ENCODE results near the gene P2RX1. TPM values are rescaled to one million over a fixed set of nuclear protein-coding genes. Genes with fewer than 3 reads are reported as not detected.

The P2RX1 gene
- total and polyA plus RNA-seq, 5 donors from 2014 or later, result 2.3 TPM; not detected in 4

- DNase-seq (no peak), ATAC-seq (ENCODE audit: low read depth in 2 of 2) (no peak)
- Mint-ChIP-seq H3K27ac (peak overlapping the region in 1 of 3 donors; percentile 80), H3K9me3 (no peaks in the 10 kb centered on the region), H3K27me3 (no peaks in the 10 kb centered on the region), H3K4me3 (no peak overlapping the region), H3K36me3 (peaks cover 13% of the 10 kb centered on the region), H3K4me1 (peaks cover 13 to 53% (median 17%) of the 10 kb centered on the region in 4 donors)
- H3K27me3 ChIP-seq (ENCODE audit: control insufficient read depth, insufficient read depth, low read length), result no peaks in the 10 kb centered on the region
- H3K36me3 ChIP-seq (ENCODE audit: control insufficient read depth, insufficient read depth, low read length), result peaks cover 50% of the 10 kb centered on the region
- H3K4me3 ChIP-seq (ENCODE audit: low read depth, low read length), result no peak overlapping the region
- H3K27ac ChIP-seq (ENCODE audit: insufficient read depth, low read length, poor library complexity, severe bottlenecking), result no peak overlapping the region
- H3K4me1 ChIP-seq (ENCODE audit: control insufficient read depth, insufficient read depth, low read length, poor library complexity, severe bottlenecking), result peaks cover 25% of the 10 kb centered on the region
- no peaks in the 10 kb centered on the region for H3K9me3 ChIP-seq (ENCODE audit: control insufficient read depth in 2 of 2, low read length in 2 of 2)
These were observed 39.4 kb upstream of the P2RX1 start for GRCh38 chr17:3955673-3955988.

- ATAC-seq (ENCODE audit: low read depth in 2 of 2) (no peak), DNase-seq (no peak)
- Mint-ChIP-seq H3K27me3 (no peaks in the 10 kb centered on the region), H3K4me1 (peaks cover 8 to 48% (median 13%) of the 10 kb centered on the region in 4 donors), H3K27ac (peak overlapping the region in 2 of 3 donors; percentile 20 to 46), H3K36me3 (peaks cover 9% of the 10 kb centered on the region), H3K4me3 (no peak overlapping the region), H3K9me3 (no peaks in the 10 kb centered on the region)
- no peaks in the 10 kb centered on the region for H3K9me3 ChIP-seq (ENCODE audit: control insufficient read depth in 2 of 2, low read length in 2 of 2)
- H3K4me1 ChIP-seq (ENCODE audit: control insufficient read depth, insufficient read depth, low read length, poor library complexity, severe bottlenecking), result peaks cover 20% of the 10 kb centered on the region
- peaks cover 54% of the 10 kb centered on the region for H3K36me3 ChIP-seq (ENCODE audit: control insufficient read depth, insufficient read depth, low read length)
- no peaks in the 10 kb centered on the region for H3K27me3 ChIP-seq (ENCODE audit: control insufficient read depth, insufficient read depth, low read length)
- H3K4me3 ChIP-seq (ENCODE audit: low read depth, low read length), result no peak overlapping the region
- no peak overlapping the region for H3K27ac ChIP-seq (ENCODE audit: insufficient read depth, low read length, poor library complexity, severe bottlenecking)
These were observed 38.9 kb upstream of the P2RX1 start for GRCh38 chr17:3954976-3955672.

GRCh38 chr17:3954086-3954485 is 37.8 kb upstream of the P2RX1 start:
- no peaks in the 10 kb centered on the region for H3K9me3 Mint-ChIP-seq
- Histone ChIP-seq H3K36me3 (ENCODE audit: control insufficient read depth, insufficient read depth, low read length) (peaks cover 59% of the 10 kb centered on the region), H3K4me3 (ENCODE audit: low read depth, low read length) (no peak overlapping the region), H3K4me1 (ENCODE audit: control insufficient read depth, insufficient read depth, low read length, poor library complexity, severe bottlenecking) (peaks cover 10% of the 10 kb centered on the region), H3K27ac (ENCODE audit: insufficient read depth, low read length, poor library complexity, severe bottlenecking) (no peak overlapping the region), H3K9me3 (ENCODE audit: control insufficient read depth in 2 of 2, low read length in 2 of 2) (no peaks in the 10 kb centered on the region), H3K27me3 (ENCODE audit: control insufficient read depth, insufficient read depth, low read length) (no peaks in the 10 kb centered on the region)
- peaks cover 8 to 38% (median 11%) of the 10 kb centered on the region in 4 donors for H3K4me1 Mint-ChIP-seq
- H3K27me3 Mint-ChIP-seq, result no peaks in the 10 kb centered on the region
- H3K27ac Mint-ChIP-seq, result peak overlapping the region in 1 of 3 donors; percentile 9
- ATAC-seq (ENCODE audit: low read depth in 2 of 2) (no peak), DNase-seq (no peak)
- peaks cover 14% of the 10 kb centered on the region for H3K36me3 Mint-ChIP-seq
- H3K4me3 Mint-ChIP-seq, result no peak overlapping the region

GRCh38 chr17:3953542-3953941 is 37.3 kb upstream of the P2RX1 start:
- ATAC-seq (ENCODE audit: low read depth in 2 of 2), result no peak

GRCh38 chr17:3952186-3952585 is 35.9 kb upstream of the P2RX1 start:
- H3K4me1 Mint-ChIP-seq, result peaks cover 4 to 23% (median 6%) of the 10 kb centered on the region in 4 donors
- Histone ChIP-seq H3K9me3 (ENCODE audit: control insufficient read depth in 2 of 2, low read length in 2 of 2) (no peaks in the 10 kb centered on the region), H3K27ac (ENCODE audit: insufficient read depth, low read length, poor library complexity, severe bottlenecking) (no peak overlapping the region), H3K36me3 (ENCODE audit: control insufficient read depth, insufficient read depth, low read length) (peaks cover 63% of the 10 kb centered on the region), H3K4me3 (ENCODE audit: low read depth, low read length) (no peak overlapping the region), H3K4me1 (ENCODE audit: control insufficient read depth, insufficient read depth, low read length, poor library complexity, severe bottlenecking) (peaks cover under 1% of the 10 kb centered on the region), H3K27me3 (ENCODE audit: control insufficient read depth, insufficient read depth, low read length) (no peaks in the 10 kb centered on the region)
- H3K27ac Mint-ChIP-seq, result no peak overlapping the region
- no peaks in the 10 kb centered on the region for H3K9me3 Mint-ChIP-seq
- peaks cover 19% of the 10 kb centered on the region for H3K36me3 Mint-ChIP-seq
- H3K27me3 Mint-ChIP-seq, result no peaks in the 10 kb centered on the region
- no peak for DNase-seq
- H3K4me3 Mint-ChIP-seq, result no peak overlapping the region
- no peak for ATAC-seq (ENCODE audit: low read depth in 2 of 2)

More at GRCh38 chr17:3953542-3953941, 37.3 kb upstream of the P2RX1 start:
- H3K27me3 ChIP-seq (ENCODE audit: control insufficient read depth, insufficient read depth, low read length), result no peaks in the 10 kb centered on the region
- H3K36me3 Mint-ChIP-seq, result peaks cover 14% of the 10 kb centered on the region
- no peak overlapping the region for H3K27ac ChIP-seq (ENCODE audit: insufficient read depth, low read length, poor library complexity, severe bottlenecking)
- H3K4me3 ChIP-seq (ENCODE audit: low read depth, low read length), result no peak overlapping the region
- no peak for DNase-seq
- H3K4me1 Mint-ChIP-seq, result peaks cover 8 to 36% (median 11%) of the 10 kb centered on the region in 4 donors
- peaks cover 60% of the 10 kb centered on the region for H3K36me3 ChIP-seq (ENCODE audit: control insufficient read depth, insufficient read depth, low read length)
- no peaks in the 10 kb centered on the region for H3K9me3 ChIP-seq (ENCODE audit: control insufficient read depth in 2 of 2, low read length in 2 of 2)
- no peak overlapping the region for H3K27ac Mint-ChIP-seq
- no peaks in the 10 kb centered on the region for H3K27me3 Mint-ChIP-seq
- no peaks in the 10 kb centered on the region for H3K9me3 Mint-ChIP-seq
- H3K4me1 ChIP-seq (ENCODE audit: control insufficient read depth, insufficient read depth, low read length, poor library complexity, severe bottlenecking), result peaks cover 6% of the 10 kb centered on the region
- no peak overlapping the region for H3K4me3 Mint-ChIP-seq

GRCh38 chr17:3951420-3951819 is 35.2 kb upstream of the P2RX1 start:
- DNase-seq (no peak), ATAC-seq (ENCODE audit: low read depth in 2 of 2) (no peak)
- H3K4me1 ChIP-seq (ENCODE audit: control insufficient read depth, insufficient read depth, low read length, poor library complexity, severe bottlenecking), result no peaks in the 10 kb centered on the region
- no peak overlapping the region for H3K4me3 ChIP-seq (ENCODE audit: low read depth, low read length)
- Mint-ChIP-seq H3K27ac (peak overlapping the region in 1 of 3 donors; percentile 52), H3K27me3 (no peaks in the 10 kb centered on the region), H3K4me1 (peaks cover 0 to 16% (median 0%) of the 10 kb centered on the region in 4 donors), H3K4me3 (no peak overlapping the region), H3K36me3 (peaks cover 16% of the 10 kb centered on the region), H3K9me3 (no peaks in the 10 kb centered on the region)
- peaks cover 63% of the 10 kb centered on the region for H3K36me3 ChIP-seq (ENCODE audit: control insufficient read depth, insufficient read depth, low read length)
- H3K27me3 ChIP-seq (ENCODE audit: control insufficient read depth, insufficient read depth, low read length), result no peaks in the 10 kb centered on the region
- H3K9me3 ChIP-seq (ENCODE audit: control insufficient read depth in 2 of 2, low read length in 2 of 2), result no peaks in the 10 kb centered on the region
- no peak overlapping the region for H3K27ac ChIP-seq (ENCODE audit: insufficient read depth, low read length, poor library complexity, severe bottlenecking)

- peaks cover 0 to 11% (median 0%) of the 10 kb centered on the region in 4 donors for H3K4me1 Mint-ChIP-seq
- Histone ChIP-seq H3K4me1 (ENCODE audit: control insufficient read depth, insufficient read depth, low read length, poor library complexity, severe bottlenecking) (no peaks in the 10 kb centered on the region), H3K4me3 (ENCODE audit: low read depth, low read length) (no peak overlapping the region), H3K27me3 (ENCODE audit: control insufficient read depth, insufficient read depth, low read length) (no peaks in the 10 kb centered on the region), H3K9me3 (ENCODE audit: control insufficient read depth in 2 of 2, low read length in 2 of 2) (no peaks in the 10 kb centered on the region), H3K27ac (ENCODE audit: insufficient read depth, low read length, poor library complexity, severe bottlenecking) (no peak overlapping the region), H3K36me3 (ENCODE audit: control insufficient read depth, insufficient read depth, low read length) (peaks cover 61% of the 10 kb centered on the region)
- H3K36me3 Mint-ChIP-seq, result peaks cover 16% of the 10 kb centered on the region
- no peak overlapping the region for H3K4me3 Mint-ChIP-seq
- no peak overlapping the region for H3K27ac Mint-ChIP-seq
- no peak for DNase-seq
- no peaks in the 10 kb centered on the region for H3K27me3 Mint-ChIP-seq
- H3K9me3 Mint-ChIP-seq, result no peaks in the 10 kb centered on the region
- no peak for ATAC-seq (ENCODE audit: low read depth in 2 of 2)
These were observed 34.7 kb upstream of the P2RX1 start for GRCh38 chr17:3951003-3951402.

- Mint-ChIP-seq H3K27ac (no peak overlapping the region), H3K27me3 (no peaks in the 10 kb centered on the region), H3K9me3 (no peaks in the 10 kb centered on the region), H3K4me3 (no peak overlapping the region), H3K4me1 (peaks cover 0 to 9% (median 0%) of the 10 kb centered on the region in 4 donors), H3K36me3 (peaks cover 19% of the 10 kb centered on the region)
- Histone ChIP-seq H3K4me3 (ENCODE audit: low read depth, low read length) (no peak overlapping the region), H3K27me3 (ENCODE audit: control insufficient read depth, insufficient read depth, low read length) (no peaks in the 10 kb centered on the region), H3K36me3 (ENCODE audit: control insufficient read depth, insufficient read depth, low read length) (peaks cover 64% of the 10 kb centered on the region), H3K9me3 (ENCODE audit: control insufficient read depth in 2 of 2, low read length in 2 of 2) (no peaks in the 10 kb centered on the region), H3K27ac (ENCODE audit: insufficient read depth, low read length, poor library complexity, severe bottlenecking) (no peak overlapping the region), H3K4me1 (ENCODE audit: control insufficient read depth, insufficient read depth, low read length, poor library complexity, severe bottlenecking) (no peaks in the 10 kb centered on the region)
- ATAC-seq (ENCODE audit: low read depth in 2 of 2), result no peak
- DNase-seq, result no peak
These were observed 34.3 kb upstream of the P2RX1 start for GRCh38 chr17:3950584-3950983.
